Breast epithelium (tissue), 4 donors: ENCODE data around the gene LTBP4. TPM values are rescaled to one million over a fixed set of nuclear protein-coding genes. Genes with fewer than 3 reads are reported as not detected.

Source experiments
- DNase-seq, 2 donors: peaks; one replicate each; pipeline ENCODE4 v3.0.0-alpha.2; 2019; ENCODE audit warnings: low spot score in 2 of 2
- H3K27ac ChIP-seq, 2 donors: fragments of 200-600 bp; sonication (generic) in 1 of 2; one replicate each; pipeline ENCODE4 v1.5.1; 2016 to 2019; ENCODE audit warnings: mild to moderate bottlenecking in 1 of 2
- H3K27me3 ChIP-seq, 2 donors: fragments of 200-600 bp; sonication (generic) in 1 of 2; one replicate each; pipeline versions ENCODE4 v1.5.1 to v1.6.0; 2017 to 2019; ENCODE audit warnings: control low read depth in 1 of 2, mild to moderate bottlenecking in 1 of 2
- H3K36me3 ChIP-seq: fragments of 200-600 bp; one replicate; pipeline ENCODE4 v1.5.1; 2019
- H3K4me1 ChIP-seq, 2 donors: fragments of 200-600 bp; sonication (generic); one replicate each; pipeline ENCODE4 v1.5.1; 2016 to 2019; ENCODE audit warnings: control low read depth in 1 of 2
- H3K4me3 ChIP-seq, 3 donors: fragments of 200-600 bp; sonication (generic); 1 replicate in 2 of 3; 2 replicates in 1 of 3; pipeline ENCODE4 v1.5.1; 2016 to 2019; ENCODE audit warnings: mild to moderate bottlenecking in 3 of 3, moderate library complexity in 2 of 3
- H3K9me3 ChIP-seq, 2 donors: fragments of 200-600 bp; sonication (generic) in 1 of 2; one replicate each; pipeline ENCODE4 v1.5.1; 2016 to 2019; ENCODE audit warnings: control low read depth in 1 of 2
- CTCF ChIP-seq, 3 donors: fragments of 450-650 bp; IDR thresholded peaks; one replicate each; pipeline ENCODE4 v1.5.1; 2016 to 2017; ENCODE audit warnings: antibody characterized with exemption in 3 of 3, mild to moderate bottlenecking in 3 of 3, moderate library complexity in 3 of 3
- POLR2A ChIP-seq: fragments of 450-650 bp; IDR thresholded peaks from one replicate; pipeline ENCODE4 v1.6.1; 2016; ENCODE audit warnings: antibody characterized with exemption, mild to moderate bottlenecking, moderate library complexity
- POLR2AphosphoS5 ChIP-seq, 3 donors: sonication (generic); formaldehyde crosslinking; IDR thresholded peaks; one replicate each; pipeline ENCODE4 v1.6.1; 2017; ENCODE audit warnings: antibody characterized with exemption in 3 of 3
- intact Hi-C: fragments of 100-400 bp; cut with DNase I; formaldehyde crosslinking; loops from one replicate; pipeline ENCODE4 v1.15.1; 2023; ENCODE audit warnings: low total_unique reads
- total RNA-seq, 3 donors: library from RNA; depleted of rRNA; stranded (reverse); fragments of >200 nt; gene quantifications; one replicate each; pipeline ENCODE4 v1.1.0, GENCODE V29; 2016

LTBP4 gene
- total RNA-seq, 3 donors from 2014 or later, result 52.7 to 130 (median 89.1) TPM

GRCh38 chr19:40612831-40613689 is 11.9 kb downstream of the LTBP4 start:
- Histone ChIP-seq H3K27me3 (no peaks in the 10 kb centered on the region), H3K27ac (peak overlapping the region; percentile 87 to 94), H3K36me3 (no peaks in the 10 kb centered on the region), H3K4me3 (peak overlapping the region; percentile 54 to 89 (median 73)), H3K9me3 (no peaks in the 10 kb centered on the region), H3K4me1 (peaks cover 0 to 3% of the 10 kb centered on the region in 2 donors)
- intact Hi-C loops, result no loop called here
- no peak for DNase-seq
- peak in 2 of 3 donors; percentile 17 to 20 for TF ChIP-seq POLR2AphosphoS5 (IDR thresholded peaks at IDR 0.05)
- no peak for TF ChIP-seq CTCF (IDR thresholded peaks at IDR 0.05)

GRCh38 chr19:40613690-40614621 is 12.8 kb downstream of the LTBP4 start:
- TF ChIP-seq POLR2AphosphoS5 (IDR thresholded peaks at IDR 0.05), result peak in 1 of 3 donors; percentile 4
- no peak for TF ChIP-seq CTCF (IDR thresholded peaks at IDR 0.05)
- no peaks in the 10 kb centered on the region for H3K9me3 ChIP-seq
- peaks cover 0 to 3% of the 10 kb centered on the region in 2 donors for H3K4me1 ChIP-seq
- no peaks in the 10 kb centered on the region for H3K27me3 ChIP-seq
- intact Hi-C loops, result no loop called here
- H3K4me3 ChIP-seq, result peak overlapping the region; percentile 54 to 89 (median 73)
- DNase-seq, result peak; percentile 76 to 84
- H3K36me3 ChIP-seq, result no peaks in the 10 kb centered on the region
- H3K27ac ChIP-seq, result peak overlapping the region; percentile 87 to 94

- peak overlapping the region; percentile 54 to 89 (median 73) for H3K4me3 ChIP-seq
- peak in 1 of 2 donors; percentile 75 for DNase-seq
- H3K27ac ChIP-seq, result peak overlapping the region; percentile 87 to 94
- intact Hi-C loops, result no loop called here
- no peaks in the 10 kb centered on the region for H3K27me3 ChIP-seq
- peaks cover 0 to 3% of the 10 kb centered on the region in 2 donors for H3K4me1 ChIP-seq
- H3K36me3 ChIP-seq, result no peaks in the 10 kb centered on the region
- TF ChIP-seq POLR2AphosphoS5 (IDR thresholded peaks at IDR 0.05), result peak in 1 of 3 donors; percentile 28
- TF ChIP-seq CTCF (IDR thresholded peaks at IDR 0.05), result no peak
- TF ChIP-seq POLR2A, result no peak
- H3K9me3 ChIP-seq, result no peaks in the 10 kb centered on the region
Measured at GRCh38 chr19:40614622-40615411, 13.6 kb downstream of the LTBP4 start.

GRCh38 chr19:40616178-40616577 is 15.0 kb downstream of the LTBP4 start:
- no peaks in the 10 kb centered on the region for H3K27me3 ChIP-seq
- peaks cover 0 to 3% of the 10 kb centered on the region in 2 donors for H3K4me1 ChIP-seq
- no peaks in the 10 kb centered on the region for H3K9me3 ChIP-seq
- TF ChIP-seq POLR2A (no peak), CTCF (IDR thresholded peaks at IDR 0.05) (no peak), POLR2AphosphoS5 (IDR thresholded peaks at IDR 0.05) (no peak)
- H3K27ac ChIP-seq, result no peak overlapping the region
- intact Hi-C loops, result no loop called here
- no peaks in the 10 kb centered on the region for H3K36me3 ChIP-seq
- H3K4me3 ChIP-seq, result no peak overlapping the region
- DNase-seq, result no peak
